GM21619 (cell line): ENCODE measurements around the gene TIMM23B.
"Not testable (repeated sequence)": the region's sequence is repeated elsewhere in the genome, so short reads cannot be mapped to it uniquely, and the experiment has no call there.

Experiments used
- ATAC-seq: cut with Tn5 transposase; IDR thresholded peaks from one replicate; pipeline ENCODE4 v1.9.1; 2021; ENCODE audit not compliant: unreplicated experiment

The TIMM23B gene

DNA sequence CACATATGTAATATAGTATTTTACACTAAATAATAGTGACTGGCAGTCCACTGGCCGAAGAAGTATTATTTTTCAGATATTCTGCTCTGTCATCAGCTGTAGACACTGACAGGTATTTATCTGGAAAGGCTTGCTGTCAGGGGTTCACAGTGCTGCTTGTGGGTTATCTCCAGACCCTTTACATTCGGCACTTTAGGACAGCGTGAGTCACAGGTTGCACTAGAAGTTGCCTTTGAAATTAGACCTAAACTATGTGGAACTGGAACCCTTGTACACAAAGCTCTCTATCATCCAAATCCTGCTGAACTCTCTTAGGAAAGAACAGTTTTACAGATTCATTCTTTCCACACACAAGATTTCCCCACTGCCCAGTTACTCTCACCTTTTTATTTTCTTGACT lies 30.2 kb downstream of the TIMM23B start:
- ATAC-seq: not testable (repeated sequence)

GRCh38 chr10:49977756-49978155 lies 35.9 kb downstream of the TIMM23B start:
- not testable (repeated sequence) for ATAC-seq

- ATAC-seq: not testable (repeated sequence)
Measured at GRCh38 chr10:49987207-49987606, 45.4 kb downstream of the TIMM23B start.

DNA sequence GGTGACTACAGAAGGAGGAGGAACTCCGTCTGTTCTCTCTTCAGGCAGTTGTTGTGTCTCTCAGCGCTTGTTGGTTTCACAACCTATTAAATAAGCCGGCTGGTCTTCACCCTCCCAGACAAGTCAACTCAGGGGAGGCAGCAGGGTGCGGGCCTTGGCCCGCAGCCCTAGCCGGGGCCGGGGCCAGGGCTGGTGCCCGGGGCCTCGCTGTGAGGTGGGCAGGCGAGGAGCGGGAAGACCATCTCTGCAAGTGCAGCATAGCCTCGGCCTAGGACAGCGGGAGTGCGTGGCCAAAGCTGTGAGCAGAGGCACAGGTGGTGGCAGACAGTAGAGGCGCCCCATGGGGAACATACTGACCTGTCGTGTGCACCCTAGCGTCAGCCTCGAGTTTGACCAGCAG lies 46.5 kb downstream of the TIMM23B start, which contains the start of gene AGAP6:
Gene AGAP6 (plus strand): TSS at position 31 of the 400 bp plus-strand sequence. CDS start 310 bp downstream, at position 341.
- ATAC-seq: not testable (repeated sequence)

DNA sequence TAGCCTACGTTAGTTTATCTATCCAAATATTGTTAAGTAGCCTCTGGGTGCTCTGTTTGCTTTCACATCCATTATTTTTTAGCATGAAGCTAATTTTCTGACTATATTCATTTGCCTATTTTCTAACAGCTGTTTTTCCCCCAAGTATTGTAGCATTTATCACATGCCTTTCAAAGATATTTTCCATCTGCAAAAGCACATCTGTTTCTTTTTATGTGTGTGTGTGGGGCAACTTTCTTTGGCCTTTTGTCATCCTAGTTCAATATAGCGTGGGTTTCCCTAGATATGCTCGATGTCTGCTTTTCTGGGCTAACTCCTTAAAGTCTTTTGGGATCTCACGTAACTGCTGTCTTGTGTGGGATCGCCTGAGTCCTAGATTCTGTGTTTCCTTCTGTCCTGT lies 53.5 kb downstream of the TIMM23B start:
- ATAC-seq: not testable (repeated sequence)

- ATAC-seq: not testable (repeated sequence)
Measured at GRCh38 chr10:50014024-50014423, 72.2 kb downstream of the TIMM23B start.

DNA sequence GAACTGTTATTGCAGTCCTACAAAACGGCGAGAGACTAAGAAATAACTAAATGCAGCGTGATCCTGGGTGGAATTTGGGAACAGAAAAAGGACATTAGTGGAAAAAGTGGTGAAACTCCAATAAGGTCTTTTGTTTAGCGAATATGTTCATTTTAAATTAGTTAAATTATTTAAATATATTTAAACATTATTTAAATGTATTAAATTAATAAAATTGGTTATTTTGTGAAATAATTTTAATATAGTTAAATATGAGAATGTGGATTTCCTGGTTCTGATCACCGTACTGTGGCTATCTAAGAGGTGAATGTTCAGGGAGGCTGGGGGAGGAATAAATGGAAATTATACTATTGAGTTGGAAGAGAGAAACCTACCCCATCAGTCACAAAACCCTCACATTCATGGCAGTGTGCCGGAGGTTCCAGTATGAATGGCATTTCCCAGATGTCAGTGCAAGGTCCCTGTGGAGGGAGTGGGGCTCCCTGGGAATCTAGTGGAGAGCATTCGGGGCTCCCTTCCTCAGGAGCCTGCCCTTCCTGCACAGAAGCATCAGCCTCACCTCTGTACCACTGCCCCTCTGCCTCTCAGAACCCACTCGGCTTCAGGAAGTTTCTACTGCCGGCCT lies 73.9 kb downstream of the TIMM23B start:
- not testable (repeated sequence) for ATAC-seq

DNA sequence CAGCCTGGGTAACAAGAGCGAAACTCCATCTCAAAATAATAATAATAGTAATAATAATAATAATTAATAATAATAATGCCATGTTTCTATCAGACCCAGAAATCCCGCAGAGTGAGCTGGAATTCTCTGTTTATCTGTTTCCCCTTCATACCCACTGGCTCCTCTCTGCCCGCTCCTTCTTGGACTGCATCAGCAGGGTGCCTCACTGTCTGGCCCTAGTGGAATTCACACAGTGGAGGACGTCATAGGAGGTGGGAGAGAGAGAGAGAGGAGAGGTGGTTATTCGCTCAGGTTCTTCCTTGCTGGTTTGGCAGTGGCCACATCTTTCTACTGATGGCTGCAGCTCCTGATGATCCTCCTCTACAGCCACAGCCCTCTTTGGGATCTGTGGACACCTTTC lies 75.1 kb downstream of the TIMM23B start:
- not testable (repeated sequence) for ATAC-seq

DNA sequence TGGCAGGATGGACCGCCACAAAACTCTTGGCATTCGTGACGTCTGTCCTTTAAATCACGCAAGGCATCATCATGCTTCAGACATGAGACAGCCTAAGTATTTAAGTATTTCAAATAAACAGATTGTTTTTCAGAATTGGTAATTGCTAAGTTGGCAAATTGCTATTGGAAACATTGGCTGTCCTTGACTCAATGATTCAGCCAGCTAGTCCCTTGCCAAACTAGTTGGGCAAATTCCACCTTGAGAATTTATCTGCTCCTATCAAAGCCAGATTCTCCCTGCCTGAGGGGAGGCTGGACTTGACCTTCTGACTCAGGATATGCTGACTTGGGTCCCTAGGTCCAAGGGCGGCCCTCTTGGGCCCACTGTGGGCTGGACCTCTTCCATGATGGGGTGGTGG lies 75.8 kb downstream of the TIMM23B start:
- ATAC-seq: not testable (repeated sequence)

- ATAC-seq: not testable (repeated sequence)
Measured at GRCh38 chr10:50019279-50019678, 77.4 kb downstream of the TIMM23B start.

GRCh38 chr10:50020451-50021024 lies 78.7 kb downstream of the TIMM23B start:
- ATAC-seq: not testable (repeated sequence)

GRCh38 chr10:50021646-50022045 lies 79.8 kb downstream of the TIMM23B start:
- ATAC-seq: no peak
